GM04503 (cell line): Measurements from ENCODE around the gene NUP153.
"Not testable (repeated sequence)": the region's sequence is repeated elsewhere in the genome, so short reads cannot be mapped to it uniquely, and the experiment has no call there.

Experiments
- DNase-seq: peaks from one replicate; pipeline ENCODE4 v3.0.0-alpha.2; 2012; ENCODE audit warnings: low read depth

NUP153 gene

GRCh38 chr6:17600527-17601385 lies 106.0 kb downstream of the NUP153 start:
- no peak for DNase-seq

DNA sequence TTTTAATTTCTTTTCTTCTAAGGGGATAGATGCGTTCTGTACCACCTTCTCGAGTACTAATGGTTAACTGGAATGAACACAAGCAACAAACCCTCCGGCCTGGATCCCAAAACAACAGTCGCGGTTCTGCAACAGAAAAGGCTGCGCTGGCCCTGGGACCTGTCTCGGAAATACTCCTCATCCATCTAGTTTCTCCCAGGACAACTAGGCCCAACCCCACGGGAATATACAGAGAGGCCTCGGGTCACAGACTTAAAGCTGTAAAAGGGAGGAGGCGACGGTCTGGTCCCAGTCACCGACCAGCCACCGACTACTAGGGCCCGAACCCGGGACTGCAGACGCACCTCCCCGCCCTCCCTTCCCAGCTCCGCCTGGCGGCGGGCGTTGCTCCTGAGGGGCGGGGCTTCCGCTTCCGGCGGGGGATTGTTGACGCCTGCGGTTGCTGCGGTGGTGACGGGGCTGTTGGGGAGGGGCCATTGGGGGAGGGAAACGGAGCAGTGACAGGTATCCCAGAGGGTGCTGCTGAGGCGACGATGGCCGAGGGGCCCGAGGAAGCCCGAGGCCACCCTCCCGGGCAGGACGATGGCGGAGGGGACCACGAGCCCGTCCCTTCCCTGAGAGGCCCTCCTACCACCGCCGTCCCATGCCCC lies 106.7 kb downstream of the NUP153 start, which contains the start of gene FAM8A1:
FAM8A1 (plus strand) TSS at position 426 of the 650 bp plus-strand sequence; CDS start at position 534, 108 bp downstream.
- peak; percentile 40 for DNase-seq

- no peak for DNase-seq
Observed at GRCh38 chr6:17596085-17596484, 110.6 kb downstream of the NUP153 start.

GRCh38 chr6:17593246-17593645 lies 113.5 kb downstream of the NUP153 start:
- DNase-seq, result no peak

DNA sequence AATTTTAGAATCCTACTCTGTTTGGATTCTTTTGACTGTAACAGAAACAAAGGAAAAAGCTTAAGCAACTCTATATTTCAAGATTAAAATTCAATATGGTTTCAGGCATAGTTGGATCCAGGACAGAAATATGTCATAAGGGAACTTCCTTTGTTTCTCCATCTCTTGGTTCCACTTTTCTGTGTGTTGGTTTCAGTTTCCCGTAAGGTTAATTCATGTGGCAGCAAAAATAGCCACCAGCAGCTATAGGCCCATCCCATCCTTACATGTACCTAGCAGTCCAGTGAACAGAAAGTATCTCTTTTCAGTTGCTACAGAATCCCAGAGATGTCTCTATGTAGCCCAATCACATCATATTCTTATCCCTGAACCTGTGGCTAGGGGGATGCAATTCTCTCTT lies 115.4 kb downstream of the NUP153 start:
- no peak for DNase-seq

DNA sequence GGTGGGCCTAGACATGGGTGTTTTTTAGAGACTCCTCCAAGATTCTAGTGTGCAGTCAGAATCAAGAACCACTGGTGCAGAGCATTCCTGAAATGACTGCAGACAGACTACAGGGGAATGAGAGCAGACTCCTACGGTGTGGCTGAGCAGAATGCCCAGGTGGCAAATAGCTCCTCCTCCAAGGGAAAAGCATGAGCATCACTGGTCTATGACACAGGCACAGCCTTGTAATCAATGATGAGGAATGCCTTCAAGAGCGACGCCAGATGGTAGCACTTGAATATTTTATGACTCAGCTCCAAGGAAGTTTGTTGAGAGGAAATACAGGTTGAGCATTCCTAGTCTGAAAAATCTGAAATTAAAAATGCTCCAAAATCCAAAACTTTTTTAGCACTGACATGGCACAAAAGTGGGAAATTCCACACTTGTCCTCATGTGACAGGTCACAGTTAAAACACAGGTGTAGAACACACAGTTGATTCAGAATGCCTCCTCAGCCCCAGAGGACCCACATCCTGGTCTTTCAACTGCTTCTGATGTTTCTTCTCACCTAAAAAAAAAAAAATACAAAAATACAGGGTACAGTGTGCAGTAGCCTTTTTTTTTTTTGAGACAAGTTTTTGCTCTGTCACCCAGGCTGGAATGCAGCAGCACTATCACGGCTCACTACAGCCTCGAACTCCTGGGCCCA lies 117.2 kb downstream of the NUP153 start:
- peak; percentile 60 for DNase-seq

DNA sequence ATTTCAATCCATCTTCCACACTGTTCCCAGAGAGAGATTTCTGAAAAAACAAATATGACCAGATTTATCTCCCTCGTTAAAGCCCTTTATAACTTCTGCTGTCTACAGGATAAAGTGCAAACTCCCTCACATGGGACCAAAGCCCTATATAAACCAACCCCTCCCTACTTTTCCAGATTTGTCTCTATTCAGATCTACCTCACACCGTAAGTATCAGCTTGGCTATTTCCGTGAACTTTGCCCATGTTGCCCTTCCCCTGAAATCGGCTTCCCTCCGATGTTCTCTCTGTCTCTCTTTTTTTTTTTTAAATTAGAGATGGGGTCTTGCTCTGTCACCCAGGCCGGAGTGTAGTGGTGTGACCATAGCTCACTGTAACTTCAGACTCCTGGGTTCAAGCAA lies 118.7 kb downstream of the NUP153 start:
- no peak for DNase-seq

DNA sequence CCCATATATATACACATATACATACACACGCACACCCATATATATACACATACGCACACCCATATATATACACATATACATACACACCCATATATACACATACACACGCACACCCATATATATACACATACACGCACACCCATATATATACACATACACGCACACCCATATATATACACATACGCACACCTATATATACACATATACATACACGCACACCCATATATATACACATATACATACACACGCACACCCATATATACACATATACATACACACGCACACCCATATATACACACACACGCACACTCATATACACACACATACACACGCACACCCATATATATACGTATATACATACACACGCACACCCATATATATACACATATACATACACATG lies 120.1 kb downstream of the NUP153 start:
- not testable (repeated sequence) for DNase-seq

- DNase-seq, result no peak
Observed at GRCh38 chr6:17585766-17586490, 120.8 kb downstream of the NUP153 start.

- DNase-seq, result peak; percentile 45
Observed at GRCh38 chr6:17584241-17584803, 122.4 kb downstream of the NUP153 start.

GRCh38 chr6:17583811-17584210 lies 122.9 kb downstream of the NUP153 start:
- no peak for DNase-seq

DNA sequence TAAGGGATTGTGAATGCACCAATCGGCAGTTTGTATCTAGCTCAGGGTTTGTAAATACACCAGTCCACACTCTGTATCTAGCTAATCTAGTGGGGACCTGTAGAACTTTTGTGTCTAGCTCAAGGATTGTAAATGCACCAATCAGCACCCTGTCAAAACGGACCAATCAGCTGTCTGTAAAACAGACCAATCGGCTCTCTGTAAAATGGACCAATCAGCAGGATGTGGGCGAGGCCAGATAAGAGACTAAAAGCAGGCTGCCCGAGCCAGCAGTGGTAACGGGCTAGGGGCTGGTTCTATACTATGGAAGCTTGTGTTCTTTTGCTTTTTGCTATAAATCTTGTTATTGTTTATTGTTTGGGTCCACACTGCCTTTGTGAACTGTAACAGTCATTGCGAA lies 125.4 kb downstream of the NUP153 start:
- not testable (repeated sequence) for DNase-seq

GRCh38 chr6:17580518-17581048 lies 126.1 kb downstream of the NUP153 start:
- no peak for DNase-seq

- no peak for DNase-seq
Observed at GRCh38 chr6:17577059-17577458, 129.7 kb downstream of the NUP153 start.

- peak; percentile 67 for DNase-seq
Observed at GRCh38 chr6:17574866-17575560, 131.7 kb downstream of the NUP153 start.

GRCh38 chr6:17565399-17565798 lies 141.3 kb downstream of the NUP153 start:
- no peak for DNase-seq
